Liver (tissue), 9 donors: ENCODE data around the gene PLA2G6. TPM values are rescaled to one million over a fixed set of nuclear protein-coding genes. Genes with fewer than 3 reads are reported as not detected.

ENCODE experiments used
- DNase-seq: peaks from one replicate; pipeline ENCODE4 v3.0.0-alpha.2; 2017; ENCODE audit warnings: low spot score
- H3K27ac ChIP-seq, 2 donors: one replicate each; pipeline ENCODE4 v1.7.0; 2013; ENCODE audit warnings: inconsistent platforms in 2 of 2, low read length in 2 of 2, control low read depth in 1 of 2, low read depth in 1 of 2, mild to moderate bottlenecking in 1 of 2
- H3K27me3 ChIP-seq, 4 donors: one replicate each; pipeline versions ENCODE4 v1.6.1 to v1.7.0; 2013; ENCODE audit warnings: low read length in 3 of 4, inconsistent platforms in 1 of 4, mild to moderate bottlenecking in 1 of 4, moderate library complexity in 1 of 4; ENCODE audit not compliant: control insufficient read depth in 4 of 4, insufficient read depth in 4 of 4
- H3K36me3 ChIP-seq, 4 donors: one replicate each; pipeline versions ENCODE4 v1.6.1 to v1.7.0; 2013; ENCODE audit warnings: low read length in 3 of 4, mild to moderate bottlenecking in 3 of 4, low read depth in 1 of 4, moderate library complexity in 1 of 4; ENCODE audit not compliant: control insufficient read depth in 4 of 4, insufficient read depth in 3 of 4
- H3K4me1 ChIP-seq, 4 donors: one replicate each; pipeline versions ENCODE4 v1.6.1 to v1.7.0; 2013; ENCODE audit warnings: low read length in 3 of 4, mild to moderate bottlenecking in 3 of 4, moderate library complexity in 1 of 4; ENCODE audit not compliant: control insufficient read depth in 4 of 4, insufficient read depth in 4 of 4
- H3K4me3 ChIP-seq, 3 donors: one replicate each; pipeline versions ENCODE4 v1.6.1 to v1.7.0; 2013; ENCODE audit warnings: low read length in 3 of 3, control low read depth in 1 of 3, low read depth in 1 of 3, mild to moderate bottlenecking in 1 of 3
- H3K9ac ChIP-seq, 2 donors: one replicate each; pipeline ENCODE4 v1.7.0; 2013; ENCODE audit warnings: low read length in 2 of 2, mild to moderate bottlenecking in 2 of 2, moderate library complexity in 2 of 2, control low read depth in 1 of 2, low read depth in 1 of 2
- H3K9me3 ChIP-seq, 4 donors: one replicate each; pipeline versions ENCODE4 v1.6.1 to v1.7.0; 2013; ENCODE audit warnings: low read length in 3 of 4; ENCODE audit not compliant: control insufficient read depth in 4 of 4
- ATF3 ChIP-seq: IDR thresholded peaks from 2 replicates; pipeline ENCODE4 v1.6.1; 2016; ENCODE audit warnings: antibody characterized with exemption
- CTCF ChIP-seq: fragments of 150-350 bp; IDR thresholded peaks from 2 replicates; pipeline ENCODE4 v1.5.1; 2017; ENCODE audit warnings: improper control_type of control experiment, low read depth, low read length; ENCODE audit not compliant: missing input control
- EGR1 ChIP-seq, 2 donors: IDR thresholded peaks; 2 replicates each; pipeline ENCODE4 v1.6.1; 2016 to 2018; ENCODE audit warnings: antibody characterized with exemption in 2 of 2, low read depth in 2 of 2
- FOXA1 ChIP-seq: IDR thresholded peaks from 2 replicates; pipeline ENCODE4 v1.6.1; 2016; ENCODE audit warnings: antibody characterized with exemption
- FOXA2 ChIP-seq: IDR thresholded peaks from 2 replicates; pipeline ENCODE4 v1.6.1; 2016; ENCODE audit warnings: antibody characterized with exemption
- GABPA ChIP-seq, 2 donors: IDR thresholded peaks in 1 of 2; conservative IDR thresholded peaks in 1 of 2; 2 replicates each; pipeline ENCODE4 v1.6.1; 2016; ENCODE audit warnings: antibody characterized with exemption in 2 of 2, mild to moderate bottlenecking in 1 of 2, moderate library complexity in 1 of 2
- HNF4A ChIP-seq, 2 donors: conservative IDR thresholded peaks; 2 replicates each; pipeline ENCODE4 v1.6.1; 2016; ENCODE audit warnings: antibody characterized with exemption in 2 of 2, mild to moderate bottlenecking in 2 of 2
- HNF4G ChIP-seq: IDR thresholded peaks from 2 replicates; pipeline ENCODE4 v1.6.1; 2016; ENCODE audit warnings: antibody characterized with exemption
- JUND ChIP-seq, 2 donors: IDR thresholded peaks; 2 replicates each; pipeline ENCODE4 v1.6.1; 2016; ENCODE audit warnings: antibody characterized with exemption in 2 of 2
- MAX ChIP-seq: IDR thresholded peaks from 2 replicates; pipeline ENCODE4 v1.6.1; 2016; ENCODE audit warnings: antibody characterized with exemption
- NR2F2 ChIP-seq: IDR thresholded peaks from 2 replicates; pipeline ENCODE4 v1.6.1; 2016; ENCODE audit warnings: antibody characterized with exemption
- RAD21 ChIP-seq, 2 donors: IDR thresholded peaks; 2 replicates each; pipeline ENCODE4 v1.6.1; 2016; ENCODE audit warnings: antibody characterized with exemption in 2 of 2, mild to moderate bottlenecking in 2 of 2
- REST ChIP-seq: IDR thresholded peaks from 2 replicates; pipeline ENCODE4 v1.6.1; 2016; ENCODE audit warnings: antibody characterized with exemption, mild to moderate bottlenecking
- RXRA ChIP-seq, 2 donors: IDR thresholded peaks; 2 replicates each; pipeline ENCODE4 v1.6.1; 2017 to 2018; ENCODE audit warnings: antibody characterized with exemption in 2 of 2, mild to moderate bottlenecking in 1 of 2
- SP1 ChIP-seq: IDR thresholded peaks from 2 replicates; pipeline ENCODE4 v1.6.1; 2018; ENCODE audit warnings: antibody characterized with exemption, mild to moderate bottlenecking
- TAF1 ChIP-seq: conservative IDR thresholded peaks from 2 replicates; pipeline ENCODE4 v1.6.1; 2016; ENCODE audit warnings: antibody characterized with exemption, mild to moderate bottlenecking
- YY1 ChIP-seq: IDR thresholded peaks from 2 replicates; pipeline ENCODE4 v1.6.1; 2016; ENCODE audit warnings: antibody characterized with exemption, mild to moderate bottlenecking
- ZBTB33 ChIP-seq: IDR thresholded peaks from 2 replicates; pipeline ENCODE4 v1.6.1; 2016; ENCODE audit warnings: antibody characterized with exemption
- WGBS: extraction: QIAGEN DNeasy Blood & Tissue Kit; methylation state at CpG from one replicate; pipeline ENCODE4 v1.1.7; 2013; 5-methylcytosine and 5-hydroxymethylcytosine counted together
- polyA plus RNA-seq, 2 donors: library from polyadenylated mRNA; stranded (reverse) in 1 of 2; unstranded in 1 of 2; fragments of 200-250 nt in 1 of 2; fragments of >200 nt in 1 of 2; fragmentation: Nextera tagmentation in 1 of 2; extraction: Ambion mirVana in 1 of 2; gene quantifications; one replicate each; pipeline versions ENCODE4 v1.2.1 to v1.2.3, GENCODE V29; 2013 to 2015
- total RNA-seq, 2 donors: library from RNA; depleted of rRNA; stranded (reverse); fragments of >200 nt; gene quantifications; one replicate each; pipeline ENCODE4 v1.2.3, GENCODE V29; 2014
- donor health status: healthy.
- donor health status: healthy.
- donor health status: healthy.
- donor health status: healthy.
- donor health status: healthy.

PLA2G6 gene
- total and polyA plus RNA-seq, 4 donors: 5.7 to 9.0 (median 7.2) TPM

GRCh38 chr22:38167988-38168407 lies 13.6 kb downstream of the PLA2G6 start:
- H3K9me3 ChIP-seq: no peaks in the 10 kb centered on the region
- WGBS: 67% methylated on average over 7 of the region's 7 CpGs
- no peaks in the 10 kb centered on the region for H3K27me3 ChIP-seq
- no peak overlapping the region for H3K4me3 ChIP-seq
- H3K4me1 ChIP-seq: peaks cover 14 to 36% (median 29%) of the 10 kb centered on the region in 4 donors
- no peak overlapping the region for H3K9ac ChIP-seq
- no peak for DNase-seq
- H3K27ac ChIP-seq: no peak overlapping the region
- H3K36me3 ChIP-seq: no peaks in the 10 kb centered on the region
- TF ChIP-seq ATF3: no peak
- no peak for TF ChIP-seq EGR1 (IDR thresholded peaks at IDR 0.05; ENCODE audit: low read depth in 2 of 2)
- TF ChIP-seq HNF4G: no peak
- no peak for TF ChIP-seq NR2F2
- no peak for TF ChIP-seq MAX
- TF ChIP-seq TAF1: no peak
- TF ChIP-seq FOXA1: no peak
- TF ChIP-seq YY1: no peak
- no peak for TF ChIP-seq ZBTB33
- no peak for TF ChIP-seq FOXA2
- TF ChIP-seq REST: no peak
- no peak for TF ChIP-seq RAD21 (IDR thresholded peaks at IDR 0.05)
- TF ChIP-seq JUND (IDR thresholded peaks at IDR 0.05): no peak
- TF ChIP-seq GABPA (IDR thresholded peaks at IDR 0.05 in 1 of 2, conservative IDR thresholded peaks at IDR 0.05 in 1 of 2): no peak
- no peak for TF ChIP-seq SP1
- TF ChIP-seq HNF4A (conservative IDR thresholded peaks at IDR 0.05): no peak
- TF ChIP-seq RXRA (IDR thresholded peaks at IDR 0.05): no peak
- no peak for TF ChIP-seq CTCF
